GM18520 (cell line): ENCODE measurements around the gene HDAC11.
"Not testable (repeated sequence)": the region's sequence is repeated elsewhere in the genome, so short reads cannot be mapped to it uniquely, and the experiment has no call there.

ENCODE experiments used
- ATAC-seq: cut with Tn5 transposase; IDR thresholded peaks from one replicate; pipeline ENCODE4 v1.9.1; 2021; ENCODE audit not compliant: unreplicated experiment

Gene HDAC11, protein sequence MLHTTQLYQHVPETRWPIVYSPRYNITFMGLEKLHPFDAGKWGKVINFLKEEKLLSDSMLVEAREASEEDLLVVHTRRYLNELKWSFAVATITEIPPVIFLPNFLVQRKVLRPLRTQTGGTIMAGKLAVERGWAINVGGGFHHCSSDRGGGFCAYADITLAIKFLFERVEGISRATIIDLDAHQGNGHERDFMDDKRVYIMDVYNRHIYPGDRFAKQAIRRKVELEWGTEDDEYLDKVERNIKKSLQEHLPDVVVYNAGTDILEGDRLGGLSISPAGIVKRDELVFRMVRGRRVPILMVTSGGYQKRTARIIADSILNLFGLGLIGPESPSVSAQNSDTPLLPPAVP

DNA sequence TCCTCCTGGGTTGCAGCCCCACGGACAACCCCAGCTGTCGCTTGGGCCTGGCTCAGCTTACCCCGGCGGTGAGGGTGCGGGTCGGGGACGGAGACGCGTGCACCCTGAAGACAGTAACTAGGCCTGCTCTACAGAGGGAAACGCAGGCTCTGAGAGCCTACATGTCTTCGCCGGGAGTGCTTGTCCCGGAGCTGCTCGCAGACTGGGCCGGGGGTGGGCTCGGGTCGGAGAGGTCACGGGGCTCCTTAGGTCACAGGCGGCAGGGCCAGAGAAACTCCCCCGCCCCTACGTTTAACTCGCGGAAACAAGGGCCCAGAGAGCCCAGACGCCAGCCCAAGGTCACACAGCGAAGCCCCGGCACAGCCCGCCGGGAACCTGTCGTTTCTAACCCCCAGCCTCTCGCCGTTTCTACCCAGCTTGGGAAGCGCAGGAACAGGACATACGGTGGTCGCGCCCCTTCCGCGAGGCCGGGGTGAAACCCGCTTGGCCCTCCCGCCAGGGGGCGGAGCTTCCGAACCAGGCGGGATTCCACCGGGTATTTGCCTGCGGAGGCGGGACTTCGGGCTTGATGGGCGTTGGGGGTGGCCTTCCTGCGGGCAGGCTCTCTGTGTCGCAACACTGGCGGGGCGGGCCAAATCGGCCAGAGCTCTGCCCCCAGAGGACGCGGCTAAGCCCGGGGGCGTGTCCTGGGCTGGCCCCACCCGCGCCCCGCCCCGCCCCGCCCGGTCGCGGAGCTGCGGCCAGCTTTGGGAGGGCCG, at the start of gene HDAC11:
HDAC11 (plus strand) TSS at position 725 of the 758 bp plus-strand sequence. CDS start 42 bp downstream, outside the sequence.
- peak; percentile 96 for ATAC-seq

DNA sequence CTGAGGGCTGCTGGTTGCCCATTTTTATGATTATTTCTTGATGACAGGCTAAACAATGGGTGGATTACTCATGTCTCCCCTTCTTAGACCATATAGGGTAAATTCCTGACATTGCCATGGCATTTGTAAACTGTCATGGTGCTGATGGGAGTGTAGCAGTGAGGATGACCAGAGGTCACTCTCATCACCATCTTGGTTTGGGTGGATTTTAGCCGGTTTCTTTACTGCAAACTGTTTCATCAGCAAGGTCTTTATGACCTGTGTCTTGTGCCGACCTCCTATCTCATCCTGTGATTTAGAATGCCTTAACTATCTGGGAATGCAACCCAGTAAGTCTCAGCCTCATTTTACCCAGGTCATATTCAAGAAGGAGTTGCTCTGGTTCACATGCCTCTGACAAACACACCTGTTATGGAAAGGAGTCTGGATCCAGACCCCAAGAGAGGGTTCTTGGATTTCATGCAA, 49.7 kb upstream of the HDAC11 start:
- not testable (repeated sequence) for ATAC-seq

DNA sequence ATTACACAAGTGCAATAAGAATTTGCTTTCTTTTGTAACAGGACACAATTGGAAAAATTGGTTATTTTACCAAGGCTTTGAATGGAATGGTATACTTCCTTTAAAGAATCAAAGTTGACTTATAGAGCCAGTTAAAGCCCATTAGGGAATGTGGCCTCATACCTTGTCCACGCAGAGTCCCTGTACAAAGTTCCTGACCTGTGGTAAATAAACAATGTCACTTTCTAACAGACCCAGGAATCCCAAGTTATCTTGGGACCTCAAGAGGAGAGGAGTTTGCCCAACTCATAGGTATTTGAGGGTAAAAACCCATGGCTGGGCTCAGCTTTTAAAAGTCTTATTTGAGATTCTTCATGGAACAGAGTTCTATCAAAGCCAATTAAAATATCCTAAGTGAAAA, 48.0 kb upstream of the HDAC11 start:
- ATAC-seq: no peak

DNA sequence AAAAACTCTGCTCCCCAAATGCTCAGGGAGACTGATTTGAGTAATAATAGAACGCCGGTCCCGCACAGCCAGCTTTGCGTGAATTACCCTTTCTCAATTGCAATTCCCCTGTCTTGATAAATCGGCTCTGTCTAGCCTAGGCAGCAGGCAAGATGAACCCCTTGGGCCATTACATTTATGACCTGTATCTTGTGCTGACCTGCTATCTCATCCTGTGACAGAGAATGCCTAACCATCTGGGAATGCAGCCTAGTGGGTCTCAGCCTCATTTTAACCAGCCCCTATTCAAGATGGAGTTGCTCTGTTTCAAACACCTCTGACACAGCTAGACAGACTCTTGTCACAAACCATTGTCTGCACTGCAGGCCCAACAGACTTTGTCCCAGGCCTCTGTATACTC, 46.2 kb upstream of the HDAC11 start:
- ATAC-seq: no peak

DNA sequence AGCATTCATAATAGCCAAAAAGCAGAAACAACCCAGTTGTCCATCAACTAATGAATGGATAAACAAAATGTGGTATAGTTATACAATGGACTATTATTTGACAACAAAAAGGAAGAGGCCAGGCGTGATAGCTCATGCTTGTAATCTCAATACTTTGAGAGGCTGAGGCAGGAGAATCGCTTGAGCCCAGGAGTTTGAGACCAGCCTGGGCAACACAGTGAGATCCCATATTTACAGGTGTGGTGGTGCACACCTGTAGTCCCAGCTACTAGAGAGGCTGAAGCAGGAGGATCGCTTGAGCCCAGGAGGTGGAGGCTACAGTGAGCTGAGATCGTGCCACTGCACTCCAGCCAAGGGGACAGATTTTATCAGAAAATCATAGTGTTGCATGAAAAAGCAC, 43.9 kb upstream of the HDAC11 start:
- not testable (repeated sequence) for ATAC-seq

DNA sequence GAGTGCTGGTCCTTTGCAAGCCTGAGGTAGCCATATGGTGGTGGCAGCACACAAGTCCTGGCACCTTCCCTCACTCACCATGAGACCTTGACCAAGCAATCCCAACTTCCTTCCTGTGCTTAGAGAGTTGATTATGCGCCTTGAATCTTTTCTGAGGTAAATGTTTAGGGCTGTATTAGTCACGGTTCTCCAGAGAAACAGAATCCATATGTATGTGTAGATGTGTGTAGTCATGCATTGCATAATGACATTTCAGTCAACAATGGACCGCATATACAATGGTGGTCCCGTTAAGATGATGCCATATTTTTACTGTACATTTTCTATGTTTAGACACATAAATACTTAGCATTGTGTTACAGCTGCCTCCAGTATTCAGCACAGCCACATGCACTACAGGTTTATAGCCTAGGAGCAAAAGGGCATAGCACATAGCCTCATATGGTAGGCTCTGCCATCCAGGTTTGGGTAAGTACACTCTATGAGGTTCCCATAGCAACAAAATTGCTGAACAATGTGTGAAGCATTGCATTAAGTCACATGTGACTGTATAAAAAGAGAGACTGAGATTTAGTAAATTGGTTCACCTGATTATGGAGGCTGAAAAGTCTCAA, 39.8 kb upstream of the HDAC11 start:
- no peak for ATAC-seq

DNA sequence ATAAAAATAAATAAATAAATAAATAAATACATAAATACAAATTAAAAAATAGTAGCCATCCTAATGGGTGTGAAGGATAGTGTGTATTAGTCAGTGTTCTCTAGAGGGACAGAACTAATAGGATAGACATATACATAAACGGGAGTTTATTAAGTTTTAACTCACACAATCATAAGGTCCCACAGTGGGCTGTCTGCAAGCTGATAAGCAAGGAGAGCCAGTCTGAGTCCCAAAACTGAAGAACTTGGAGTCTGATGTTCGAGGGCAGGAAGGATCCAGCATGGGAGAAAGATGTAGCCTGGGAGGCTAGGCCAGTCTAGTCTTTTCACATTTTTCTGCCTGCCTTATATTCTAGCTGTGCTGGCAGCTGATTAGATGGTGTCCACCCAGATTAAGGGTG, 37.2 kb upstream of the HDAC11 start:
- not testable (repeated sequence) for ATAC-seq

DNA sequence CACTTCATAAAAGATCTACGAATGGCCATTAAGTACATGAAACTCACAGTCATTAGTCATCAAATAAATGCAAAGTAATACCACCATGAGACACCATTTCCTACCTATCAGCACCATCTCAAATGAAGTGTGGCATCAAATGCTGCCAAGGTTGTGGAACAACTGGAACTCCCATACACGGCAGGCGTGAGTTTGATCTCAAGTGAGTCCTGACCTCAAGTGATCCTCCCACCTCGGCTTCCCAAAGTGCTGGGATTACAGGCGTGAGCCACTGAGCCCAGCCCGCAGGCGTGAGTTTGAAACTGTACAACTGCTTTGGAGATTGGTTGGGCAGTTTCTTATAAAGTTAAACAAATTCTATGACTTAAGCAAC, 28.8 kb upstream of the HDAC11 start:
- no peak for ATAC-seq

DNA sequence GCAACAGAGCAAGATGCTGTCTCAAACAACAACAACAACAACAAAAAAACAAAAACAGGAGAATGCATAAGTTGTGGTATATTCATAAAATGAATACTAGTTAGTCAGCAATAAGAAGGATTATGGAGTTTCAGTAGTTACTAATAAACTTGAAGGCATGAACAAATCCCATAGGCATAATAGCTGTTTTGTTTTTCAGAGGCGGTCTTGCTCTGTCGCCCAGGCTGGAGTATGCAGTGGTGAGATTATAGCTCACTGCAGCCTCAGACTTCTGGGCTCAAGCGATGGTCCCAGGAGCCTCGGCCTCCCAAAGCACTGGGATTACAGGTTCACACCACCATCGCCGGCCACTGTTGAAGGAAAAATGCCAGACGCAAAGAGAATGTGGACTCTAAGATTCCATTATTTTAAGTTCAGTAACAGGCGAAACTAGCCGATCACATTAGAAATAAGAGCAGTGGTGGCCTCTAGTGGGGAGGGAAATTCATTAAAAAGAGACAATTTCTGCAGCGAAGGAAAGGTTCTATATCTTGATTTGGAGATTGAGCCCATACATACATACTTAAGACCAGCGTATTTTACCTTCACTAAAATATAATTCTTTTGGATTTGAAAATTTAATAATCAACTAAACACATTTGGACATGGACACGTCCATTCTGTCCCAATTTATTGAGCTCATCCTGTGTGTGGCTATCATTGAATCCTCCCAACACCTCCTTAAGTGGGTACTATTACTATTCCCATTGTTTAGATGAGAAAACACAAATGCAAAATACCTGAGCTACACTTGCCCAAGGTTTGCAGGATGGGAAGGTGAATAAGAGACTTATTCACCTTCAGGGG, 27.4 kb upstream of the HDAC11 start:
- ATAC-seq: no peak

DNA sequence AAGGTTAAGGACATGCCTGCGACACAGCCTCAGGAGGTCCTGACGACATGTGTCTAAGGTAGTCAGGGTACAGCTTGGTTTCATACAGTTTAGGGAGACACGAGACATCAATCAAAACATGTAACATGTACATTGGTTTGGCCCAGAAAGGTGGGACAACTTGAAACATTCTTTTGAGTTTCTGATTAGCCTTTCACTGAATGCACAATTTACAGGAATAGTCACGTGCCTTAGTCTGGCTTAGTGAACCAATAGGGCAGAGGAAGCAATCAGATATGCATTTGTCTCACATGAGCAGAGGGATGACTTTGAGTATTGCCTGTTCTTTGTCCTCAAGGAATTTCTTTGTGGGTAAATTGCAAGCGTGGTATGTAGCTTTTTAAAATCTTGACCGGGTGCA, 24.5 kb upstream of the HDAC11 start:
- ATAC-seq: no peak

DNA sequence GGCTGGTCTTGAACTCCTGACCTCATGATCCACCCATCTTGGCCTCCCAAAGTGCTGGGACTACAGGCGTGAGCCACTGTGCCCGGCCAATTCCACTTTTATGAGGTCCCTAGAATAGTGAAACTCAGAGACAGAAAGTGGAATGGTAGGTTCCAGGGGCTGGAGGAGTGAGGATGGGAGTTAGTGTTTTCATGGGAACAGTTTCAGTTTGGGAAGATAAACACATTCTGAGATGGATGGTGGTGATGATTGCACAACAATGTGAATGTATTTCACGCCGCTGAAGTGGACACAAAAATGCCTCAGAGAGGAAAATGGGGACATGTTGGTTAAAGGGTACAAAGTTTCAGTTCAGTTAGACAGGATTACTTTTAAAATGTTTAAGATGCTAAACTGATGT, 22.5 kb upstream of the HDAC11 start:
- ATAC-seq: no peak

DNA sequence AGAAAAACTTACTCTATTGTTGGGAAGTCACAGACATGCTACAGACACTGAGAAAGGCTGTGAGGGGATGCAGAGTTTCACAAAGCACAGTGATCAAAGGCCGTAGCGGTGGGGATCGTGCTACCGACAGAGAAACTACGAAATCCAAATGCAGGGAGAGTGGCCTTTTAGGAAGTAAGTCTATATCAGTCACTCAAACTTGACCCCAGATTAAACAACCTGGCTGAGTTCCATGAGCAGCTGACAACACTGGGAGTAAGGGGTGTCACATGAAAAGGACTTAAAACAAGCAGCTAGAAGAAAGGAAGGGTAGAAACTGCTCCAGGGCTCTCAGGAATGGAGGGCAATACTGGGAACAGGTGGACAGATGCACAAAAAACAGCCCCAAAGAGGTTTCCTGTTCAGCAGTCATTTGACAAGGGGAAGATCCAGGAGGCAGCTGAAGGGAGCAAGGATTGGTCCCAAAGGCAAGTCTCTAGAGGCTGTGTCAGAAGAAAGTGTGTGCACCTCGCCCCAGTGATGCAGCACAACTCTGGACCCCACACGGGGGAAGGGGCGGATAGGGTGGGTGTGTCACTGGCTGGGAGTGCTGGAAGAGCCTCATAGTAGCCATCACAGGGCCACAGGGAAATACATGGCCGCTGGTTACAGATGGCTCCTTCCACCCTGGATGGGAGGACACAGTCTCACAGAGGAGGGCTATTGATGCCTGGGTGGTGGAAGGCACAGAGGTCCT, 20.3 kb upstream of the HDAC11 start:
- ATAC-seq: no peak

DNA sequence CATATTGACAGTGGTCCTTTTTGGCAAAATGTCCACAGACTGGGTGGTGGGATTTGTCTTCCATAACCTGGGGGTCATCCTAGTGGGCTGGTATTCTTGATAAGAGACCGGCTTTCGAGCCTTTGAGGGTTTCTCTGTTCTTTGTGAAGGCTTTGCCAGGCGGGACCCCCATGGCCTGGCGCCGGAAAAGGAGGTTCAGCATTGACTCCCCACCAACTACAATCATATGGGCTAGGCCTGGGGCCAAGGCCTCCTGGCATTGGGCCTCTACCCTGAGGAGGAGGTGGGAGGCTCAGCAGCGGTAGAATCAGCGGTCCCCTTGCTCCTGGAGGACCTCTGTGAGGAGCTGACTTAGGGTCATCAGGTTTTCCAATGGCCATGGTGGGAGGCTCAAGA, 19.8 kb upstream of the HDAC11 start:
- no peak for ATAC-seq

DNA sequence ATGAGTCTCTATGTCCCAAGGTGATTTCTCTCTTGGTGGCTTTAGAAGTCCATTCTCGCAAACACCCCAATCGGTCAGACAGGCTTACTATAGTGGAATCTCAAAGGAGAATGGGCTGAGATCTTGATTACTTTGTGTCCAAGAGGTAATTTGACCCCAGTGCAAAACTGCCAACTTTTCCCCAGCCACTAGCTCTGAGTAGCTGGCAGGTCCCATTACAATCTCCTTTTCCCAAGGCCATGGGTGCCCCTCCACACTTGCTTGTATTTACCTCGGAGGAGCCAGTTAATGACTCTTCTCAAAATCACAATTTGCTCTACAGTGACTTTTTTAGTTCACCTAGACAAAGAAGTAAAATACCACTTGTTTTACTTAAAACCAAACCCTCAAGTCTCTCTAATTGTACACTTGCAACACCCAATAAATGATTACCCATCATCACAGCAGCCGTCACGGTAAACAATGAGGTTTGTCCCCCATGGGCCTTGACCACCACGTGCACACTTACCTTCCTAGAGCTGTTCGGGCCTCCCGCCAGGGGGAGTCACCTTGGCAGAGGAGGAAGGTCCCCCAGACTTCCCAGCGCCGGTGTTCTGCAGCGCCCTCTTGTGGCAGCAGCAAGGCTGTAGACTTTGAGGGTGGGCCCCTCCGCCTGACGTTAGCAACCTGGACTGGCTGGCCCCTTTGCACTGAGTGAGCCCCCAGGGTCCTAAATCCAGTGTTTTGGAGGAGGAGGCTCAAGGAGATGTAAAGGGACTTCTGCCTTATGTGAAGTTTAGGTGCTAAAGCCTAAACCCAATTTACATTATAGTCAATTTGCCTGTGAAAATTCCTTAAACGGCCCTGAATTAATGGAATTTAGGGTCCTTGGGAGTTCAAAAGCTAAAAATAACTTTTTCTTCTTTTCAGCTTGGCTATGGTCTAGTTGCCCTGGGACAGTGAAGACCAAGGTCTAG, 18.7 kb upstream of the HDAC11 start:
- no peak for ATAC-seq

DNA sequence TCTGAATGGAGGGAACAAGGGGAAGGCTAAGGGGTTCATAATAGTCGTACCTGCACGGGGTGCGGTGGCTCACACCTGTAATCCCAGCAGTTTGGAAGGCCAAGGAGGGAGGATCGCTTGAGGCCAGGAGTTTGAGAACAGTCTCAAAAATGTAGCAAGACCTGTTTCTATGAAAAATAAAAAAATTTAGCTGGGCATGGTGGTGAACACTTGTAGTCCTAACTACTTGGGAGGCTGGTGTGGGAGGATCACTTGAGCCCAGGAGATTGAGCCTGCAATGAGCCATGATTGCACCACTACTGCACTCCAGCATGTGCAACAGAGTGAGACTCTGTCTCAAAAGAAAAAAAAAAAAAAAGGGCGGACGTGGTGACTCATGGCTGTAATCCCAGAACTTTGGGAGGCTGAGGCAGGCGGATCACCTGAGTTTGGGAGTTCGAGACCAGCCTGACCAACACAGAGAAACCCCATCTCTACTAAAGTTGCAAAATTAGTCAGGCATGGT, 17.9 kb upstream of the HDAC11 start:
- no peak for ATAC-seq

DNA sequence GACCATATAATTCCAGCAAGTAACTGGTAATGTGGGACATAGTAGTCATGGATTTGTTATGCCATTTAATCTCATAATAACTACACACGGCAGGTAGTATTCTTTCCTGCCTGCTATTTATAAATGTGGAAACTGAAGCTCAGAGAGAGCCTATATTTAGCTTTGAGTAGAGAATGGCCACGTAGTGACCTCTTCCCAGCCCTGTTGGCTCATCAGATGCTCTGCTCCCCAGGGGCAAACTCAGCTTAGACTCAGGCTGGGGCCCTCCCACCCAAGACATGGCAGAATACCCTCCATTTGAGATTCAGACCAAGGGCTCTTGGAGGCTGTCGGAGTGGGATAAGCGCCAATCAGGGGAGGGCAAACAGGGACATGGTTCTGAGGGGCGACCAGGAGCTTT, 17.3 kb upstream of the HDAC11 start:
- ATAC-seq: no peak

DNA sequence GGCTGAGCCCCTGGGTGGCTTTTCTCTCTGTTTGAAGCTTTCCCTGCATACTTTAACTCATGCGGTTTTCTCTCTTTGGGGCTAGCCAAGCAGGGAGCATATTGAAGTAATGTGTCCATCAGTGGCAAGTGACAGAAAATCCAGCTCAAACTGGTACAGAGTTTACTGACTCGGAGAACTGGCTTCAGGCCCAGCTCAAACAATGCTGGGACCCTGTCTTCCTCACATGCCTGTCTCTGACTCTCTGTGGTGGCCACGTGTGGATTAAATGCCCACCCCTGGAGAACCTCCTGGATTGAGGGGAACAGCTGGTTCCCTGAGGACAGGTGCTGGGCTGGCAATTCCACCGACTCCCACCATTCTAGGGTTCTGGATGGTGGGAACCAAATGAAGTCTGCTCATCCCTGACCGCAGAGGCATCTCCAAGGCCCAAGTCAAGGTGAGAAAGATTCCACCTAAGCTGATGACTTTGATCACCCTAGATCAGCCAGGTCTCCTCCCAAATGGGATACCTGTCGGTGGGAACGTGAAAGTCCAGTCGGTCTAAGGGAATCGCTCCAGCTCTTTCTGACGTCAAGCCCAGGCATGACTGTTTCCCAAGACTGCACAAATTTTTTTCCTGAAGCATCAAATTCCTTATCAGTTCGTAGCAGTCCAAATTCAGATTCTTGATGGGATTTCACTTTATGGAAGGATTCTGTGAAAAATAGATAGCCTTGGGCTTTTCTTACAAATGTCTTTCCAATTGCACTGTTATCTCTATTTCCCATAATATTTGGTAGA, 16.3 kb upstream of the HDAC11 start:
- no peak for ATAC-seq

DNA sequence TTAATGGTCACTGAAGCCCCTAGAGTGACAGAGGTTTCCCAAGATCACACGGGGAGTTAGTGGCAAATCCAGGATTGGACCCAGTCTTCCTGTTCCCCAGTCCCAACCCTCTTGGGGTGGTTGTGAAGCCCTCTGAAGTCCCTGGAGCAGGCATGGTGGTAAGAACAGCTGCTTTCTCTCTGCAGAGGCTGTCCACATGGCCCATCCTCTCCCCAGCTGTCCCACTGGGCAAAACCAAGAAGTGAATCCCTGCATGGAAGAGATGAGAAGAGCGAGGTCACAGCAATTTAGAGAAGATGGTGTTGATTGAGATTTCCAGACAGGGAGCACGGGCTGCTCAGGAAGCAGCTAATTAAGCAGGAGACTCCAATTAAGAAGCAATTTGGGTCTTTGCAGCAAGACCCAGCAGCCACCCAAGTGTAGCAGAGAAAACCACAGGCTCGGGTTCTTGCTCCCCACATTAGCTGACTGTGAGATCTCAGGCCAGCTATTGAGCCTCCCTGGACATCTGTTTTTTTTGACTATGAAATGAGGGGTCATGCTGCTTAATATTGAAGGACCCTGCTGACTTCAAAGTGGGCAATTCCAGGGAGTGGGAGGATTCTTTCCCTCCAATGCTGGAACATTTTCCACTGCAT, 14.8 kb upstream of the HDAC11 start:
- no peak for ATAC-seq
